Liver (tissue), 9 donors: ENCODE measurements around the gene HDAC6. TPM values are rescaled to one million over a fixed set of nuclear protein-coding genes. Genes with fewer than 3 reads are reported as not detected.

Experiments used
- DNase-seq: peaks from one replicate; pipeline ENCODE4 v3.0.0-alpha.2; 2017; ENCODE audit warnings: low spot score
- H3K27ac ChIP-seq, 2 donors: one replicate each; pipeline ENCODE4 v1.7.0; 2013; ENCODE audit warnings: inconsistent platforms in 2 of 2, low read length in 2 of 2, control low read depth in 1 of 2, low read depth in 1 of 2, mild to moderate bottlenecking in 1 of 2
- H3K27me3 ChIP-seq, 4 donors: one replicate each; pipeline versions ENCODE4 v1.6.1 to v1.7.0; 2013; ENCODE audit warnings: low read length in 3 of 4, inconsistent platforms in 1 of 4, mild to moderate bottlenecking in 1 of 4, moderate library complexity in 1 of 4; ENCODE audit not compliant: control insufficient read depth in 4 of 4, insufficient read depth in 4 of 4
- H3K36me3 ChIP-seq, 4 donors: one replicate each; pipeline versions ENCODE4 v1.6.1 to v1.7.0; 2013; ENCODE audit warnings: low read length in 3 of 4, mild to moderate bottlenecking in 3 of 4, low read depth in 1 of 4, moderate library complexity in 1 of 4; ENCODE audit not compliant: control insufficient read depth in 4 of 4, insufficient read depth in 3 of 4
- H3K4me1 ChIP-seq, 4 donors: one replicate each; pipeline versions ENCODE4 v1.6.1 to v1.7.0; 2013; ENCODE audit warnings: low read length in 3 of 4, mild to moderate bottlenecking in 3 of 4, moderate library complexity in 1 of 4; ENCODE audit not compliant: control insufficient read depth in 4 of 4, insufficient read depth in 4 of 4
- H3K4me3 ChIP-seq, 3 donors: one replicate each; pipeline versions ENCODE4 v1.6.1 to v1.7.0; 2013; ENCODE audit warnings: low read length in 3 of 3, control low read depth in 1 of 3, low read depth in 1 of 3, mild to moderate bottlenecking in 1 of 3
- H3K9ac ChIP-seq, 2 donors: one replicate each; pipeline ENCODE4 v1.7.0; 2013; ENCODE audit warnings: low read length in 2 of 2, mild to moderate bottlenecking in 2 of 2, moderate library complexity in 2 of 2, control low read depth in 1 of 2, low read depth in 1 of 2
- H3K9me3 ChIP-seq, 4 donors: one replicate each; pipeline versions ENCODE4 v1.6.1 to v1.7.0; 2013; ENCODE audit warnings: low read length in 3 of 4; ENCODE audit not compliant: control insufficient read depth in 4 of 4
- ATF3 ChIP-seq: IDR thresholded peaks from 2 replicates; pipeline ENCODE4 v1.6.1; 2016; ENCODE audit warnings: antibody characterized with exemption
- FOXA1 ChIP-seq: IDR thresholded peaks from 2 replicates; pipeline ENCODE4 v1.6.1; 2016; ENCODE audit warnings: antibody characterized with exemption
- FOXA2 ChIP-seq: IDR thresholded peaks from 2 replicates; pipeline ENCODE4 v1.6.1; 2016; ENCODE audit warnings: antibody characterized with exemption
- GABPA ChIP-seq, 2 donors: IDR thresholded peaks in 1 of 2; conservative IDR thresholded peaks in 1 of 2; 2 replicates each; pipeline ENCODE4 v1.6.1; 2016; ENCODE audit warnings: antibody characterized with exemption in 2 of 2, mild to moderate bottlenecking in 1 of 2, moderate library complexity in 1 of 2
- HNF4A ChIP-seq, 2 donors: conservative IDR thresholded peaks; 2 replicates each; pipeline ENCODE4 v1.6.1; 2016; ENCODE audit warnings: antibody characterized with exemption in 2 of 2, mild to moderate bottlenecking in 2 of 2
- HNF4G ChIP-seq: IDR thresholded peaks from 2 replicates; pipeline ENCODE4 v1.6.1; 2016; ENCODE audit warnings: antibody characterized with exemption
- JUND ChIP-seq, 2 donors: IDR thresholded peaks; 2 replicates each; pipeline ENCODE4 v1.6.1; 2016; ENCODE audit warnings: antibody characterized with exemption in 2 of 2
- MAX ChIP-seq: IDR thresholded peaks from 2 replicates; pipeline ENCODE4 v1.6.1; 2016; ENCODE audit warnings: antibody characterized with exemption
- NR2F2 ChIP-seq: IDR thresholded peaks from 2 replicates; pipeline ENCODE4 v1.6.1; 2016; ENCODE audit warnings: antibody characterized with exemption
- RAD21 ChIP-seq, 2 donors: IDR thresholded peaks; 2 replicates each; pipeline ENCODE4 v1.6.1; 2016; ENCODE audit warnings: antibody characterized with exemption in 2 of 2, mild to moderate bottlenecking in 2 of 2
- REST ChIP-seq: IDR thresholded peaks from 2 replicates; pipeline ENCODE4 v1.6.1; 2016; ENCODE audit warnings: antibody characterized with exemption, mild to moderate bottlenecking
- RXRA ChIP-seq, 2 donors: IDR thresholded peaks; 2 replicates each; pipeline ENCODE4 v1.6.1; 2017 to 2018; ENCODE audit warnings: antibody characterized with exemption in 2 of 2, mild to moderate bottlenecking in 1 of 2
- SP1 ChIP-seq: IDR thresholded peaks from 2 replicates; pipeline ENCODE4 v1.6.1; 2018; ENCODE audit warnings: antibody characterized with exemption, mild to moderate bottlenecking
- TAF1 ChIP-seq: conservative IDR thresholded peaks from 2 replicates; pipeline ENCODE4 v1.6.1; 2016; ENCODE audit warnings: antibody characterized with exemption, mild to moderate bottlenecking
- WGBS: extraction: QIAGEN DNeasy Blood & Tissue Kit; methylation state at CpG from one replicate; pipeline ENCODE4 v1.1.7; 2013; 5-methylcytosine and 5-hydroxymethylcytosine counted together
- polyA plus RNA-seq, 2 donors: library from polyadenylated mRNA; stranded (reverse) in 1 of 2; unstranded in 1 of 2; fragments of 200-250 nt in 1 of 2; fragments of >200 nt in 1 of 2; fragmentation: Nextera tagmentation in 1 of 2; extraction: Ambion mirVana in 1 of 2; gene quantifications; one replicate each; pipeline versions ENCODE4 v1.2.1 to v1.2.3, GENCODE V29; 2013 to 2015
- total RNA-seq, 2 donors: library from RNA; depleted of rRNA; stranded (reverse); fragments of >200 nt; gene quantifications; one replicate each; pipeline ENCODE4 v1.2.3, GENCODE V29; 2014
- TF ChIP-seq, protein P1 (sequence below): IDR thresholded peaks from 2 replicates; pipeline ENCODE4 v1.6.1; 2016; ENCODE audit warnings: antibody characterized with exemption
- TF ChIP-seq, protein P2 (sequence below): fragments of 150-350 bp; IDR thresholded peaks from 2 replicates; pipeline ENCODE4 v1.5.1; 2017; ENCODE audit warnings: improper control_type of control experiment, low read depth, low read length; ENCODE audit not compliant: missing input control
- donor health status: healthy.
- donor health status: healthy.
- donor health status: healthy.
- donor health status: healthy.
- donor health status: healthy.

The HDAC6 gene
- total and polyA plus RNA-seq, 4 donors = 48.1 to 80.5 (median 56.8) TPM

- no peaks in the 10 kb centered on the region for H3K9me3 ChIP-seq
- H3K4me3 ChIP-seq = no peak overlapping the region
- H3K27ac ChIP-seq = no peak overlapping the region
- no peaks in the 10 kb centered on the region for H3K36me3 ChIP-seq
- WGBS = 84% methylated on average over 10 of the region's 10 CpGs
- no peaks in the 10 kb centered on the region for H3K4me1 ChIP-seq
- no peaks in the 10 kb centered on the region for H3K27me3 ChIP-seq
- H3K9ac ChIP-seq = no peak overlapping the region
- no peak for DNase-seq
- TF ChIP-seq RXRA (IDR thresholded peaks at IDR 0.05) (no peak), NR2F2 (no peak), SP1 (no peak), GABPA (IDR thresholded peaks at IDR 0.05 in 1 of 2, conservative IDR thresholded peaks at IDR 0.05 in 1 of 2) (no peak), ATF3 (no peak), REST (no peak), HNF4G (no peak), RAD21 (IDR thresholded peaks at IDR 0.05) (no peak), JUND (IDR thresholded peaks at IDR 0.05) (no peak), FOXA1 (no peak), MAX (no peak), TAF1 (no peak), HNF4A (conservative IDR thresholded peaks at IDR 0.05) (no peak)
- TF ChIP-seq, protein P1, sequence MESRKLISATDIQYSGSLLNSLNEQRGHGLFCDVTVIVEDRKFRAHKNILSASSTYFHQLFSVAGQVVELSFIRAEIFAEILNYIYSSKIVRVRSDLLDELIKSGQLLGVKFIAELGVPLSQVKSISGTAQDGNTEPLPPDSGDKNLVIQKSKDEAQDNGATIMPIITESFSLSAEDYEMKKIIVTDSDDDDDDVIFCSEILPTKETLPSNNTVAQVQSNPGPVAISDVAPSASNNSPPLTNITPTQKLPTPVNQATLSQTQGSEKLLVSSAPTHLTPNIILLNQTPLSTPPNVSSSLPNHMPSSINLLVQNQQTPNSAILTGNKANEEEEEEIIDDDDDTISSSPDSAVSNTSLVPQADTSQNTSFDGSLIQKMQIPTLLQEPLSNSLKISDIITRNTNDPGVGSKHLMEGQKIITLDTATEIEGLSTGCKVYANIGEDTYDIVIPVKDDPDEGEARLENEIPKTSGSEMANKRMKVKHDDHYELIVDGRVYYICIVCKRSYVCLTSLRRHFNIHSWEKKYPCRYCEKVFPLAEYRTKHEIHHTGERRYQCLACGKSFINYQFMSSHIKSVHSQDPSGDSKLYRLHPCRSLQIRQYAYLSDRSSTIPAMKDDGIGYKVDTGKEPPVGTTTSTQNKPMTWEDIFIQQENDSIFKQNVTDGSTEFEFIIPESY = no peak
- TF ChIP-seq, protein P2, sequence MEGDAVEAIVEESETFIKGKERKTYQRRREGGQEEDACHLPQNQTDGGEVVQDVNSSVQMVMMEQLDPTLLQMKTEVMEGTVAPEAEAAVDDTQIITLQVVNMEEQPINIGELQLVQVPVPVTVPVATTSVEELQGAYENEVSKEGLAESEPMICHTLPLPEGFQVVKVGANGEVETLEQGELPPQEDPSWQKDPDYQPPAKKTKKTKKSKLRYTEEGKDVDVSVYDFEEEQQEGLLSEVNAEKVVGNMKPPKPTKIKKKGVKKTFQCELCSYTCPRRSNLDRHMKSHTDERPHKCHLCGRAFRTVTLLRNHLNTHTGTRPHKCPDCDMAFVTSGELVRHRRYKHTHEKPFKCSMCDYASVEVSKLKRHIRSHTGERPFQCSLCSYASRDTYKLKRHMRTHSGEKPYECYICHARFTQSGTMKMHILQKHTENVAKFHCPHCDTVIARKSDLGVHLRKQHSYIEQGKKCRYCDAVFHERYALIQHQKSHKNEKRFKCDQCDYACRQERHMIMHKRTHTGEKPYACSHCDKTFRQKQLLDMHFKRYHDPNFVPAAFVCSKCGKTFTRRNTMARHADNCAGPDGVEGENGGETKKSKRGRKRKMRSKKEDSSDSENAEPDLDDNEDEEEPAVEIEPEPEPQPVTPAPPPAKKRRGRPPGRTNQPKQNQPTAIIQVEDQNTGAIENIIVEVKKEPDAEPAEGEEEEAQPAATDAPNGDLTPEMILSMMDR = no peak
Measured at GRCh38 chrX:48839686-48840085, 37.8 kb downstream of the HDAC6 start.

DNA sequence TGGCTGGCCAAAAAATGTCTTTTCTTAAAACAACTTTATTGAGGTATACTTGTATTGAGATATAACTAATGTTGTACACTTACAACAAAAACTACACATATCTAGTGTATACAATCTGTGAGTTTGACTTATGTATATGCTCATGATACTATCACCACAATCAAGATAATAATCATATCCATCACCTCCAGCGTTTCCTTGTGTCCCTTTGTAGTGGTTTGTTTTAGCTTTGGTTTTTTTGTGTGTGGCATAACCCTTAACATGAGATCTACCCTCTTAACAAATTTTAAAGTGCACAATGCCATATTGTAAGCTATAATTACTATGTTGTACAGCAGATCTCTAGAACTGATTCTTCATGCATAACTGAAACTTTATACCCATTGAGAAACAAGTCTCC lies 47.0 kb downstream of the HDAC6 start:
- no peak overlapping the region for H3K4me3 ChIP-seq
- no peak overlapping the region for H3K9ac ChIP-seq
- H3K9me3 ChIP-seq = no peaks in the 10 kb centered on the region
- 74% methylated on average over 1 of the region's 1 CpG for WGBS
- H3K27me3 ChIP-seq = peaks cover 0 to 4% (median 0%) of the 10 kb centered on the region in 4 donors
- no peak for TF ChIP-seq RAD21 (IDR thresholded peaks at IDR 0.05)
- TF ChIP-seq TAF1 = no peak
- TF ChIP-seq SP1 = no peak
- TF ChIP-seq FOXA1 = no peak
- no peak for TF ChIP-seq JUND (IDR thresholded peaks at IDR 0.05)
- no peak for TF ChIP-seq GABPA (IDR thresholded peaks at IDR 0.05 in 1 of 2, conservative IDR thresholded peaks at IDR 0.05 in 1 of 2)
- TF ChIP-seq, protein P1 = no peak
- no peak for TF ChIP-seq FOXA2
- no peaks in the 10 kb centered on the region for H3K4me1 ChIP-seq
- DNase-seq = no peak
- no peak overlapping the region for H3K27ac ChIP-seq
- H3K36me3 ChIP-seq = no peaks in the 10 kb centered on the region
